Right lobe of liver (tissue), 4 donors: ENCODE measurements around the gene LMBRD1.

Experiments
- POLR2A ChIP-seq: fragments of 450-650 bp; IDR thresholded peaks from one replicate; pipeline ENCODE4 v1.6.1; 2017; ENCODE audit warnings: antibody characterized with exemption, mild to moderate bottlenecking
- TF ChIP-seq, protein P1 (sequence below), 4 donors: fragments of 200-600 bp in 3 of 4; fragments of 450-650 bp in 1 of 4; IDR thresholded peaks; one replicate each; pipeline versions ENCODE4 v1.5.1 to v1.8.0; 2016 to 2022; ENCODE audit warnings: antibody characterized with exemption in 4 of 4, mild to moderate bottlenecking in 2 of 4
- donor health status: DM: no; HTN: no; CAD: no.
- donor health status: DM: no; HTN: no; CAD: no.
- donor health status: DM: no; HTN: yes; CAD: no.

DNA sequence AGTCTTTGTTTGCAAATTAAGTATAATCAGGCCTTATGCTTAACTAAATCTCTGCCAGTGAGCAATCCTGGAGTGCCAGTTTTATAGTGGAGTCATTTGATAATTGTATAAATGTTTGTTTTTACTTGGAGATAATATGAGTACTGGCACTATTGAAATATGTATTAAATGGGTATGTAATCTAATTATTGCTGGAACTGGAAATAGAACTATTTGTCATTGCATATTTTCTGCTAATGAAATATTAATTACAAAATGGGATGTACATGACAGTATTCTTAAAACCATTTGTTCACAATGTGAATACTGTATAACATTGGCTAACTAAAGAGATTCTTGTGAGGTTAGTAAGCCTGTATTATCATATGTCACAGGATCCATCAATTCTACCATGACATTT, 20.5 kb upstream of the LMBRD1 start:
- TF ChIP-seq, protein P1, sequence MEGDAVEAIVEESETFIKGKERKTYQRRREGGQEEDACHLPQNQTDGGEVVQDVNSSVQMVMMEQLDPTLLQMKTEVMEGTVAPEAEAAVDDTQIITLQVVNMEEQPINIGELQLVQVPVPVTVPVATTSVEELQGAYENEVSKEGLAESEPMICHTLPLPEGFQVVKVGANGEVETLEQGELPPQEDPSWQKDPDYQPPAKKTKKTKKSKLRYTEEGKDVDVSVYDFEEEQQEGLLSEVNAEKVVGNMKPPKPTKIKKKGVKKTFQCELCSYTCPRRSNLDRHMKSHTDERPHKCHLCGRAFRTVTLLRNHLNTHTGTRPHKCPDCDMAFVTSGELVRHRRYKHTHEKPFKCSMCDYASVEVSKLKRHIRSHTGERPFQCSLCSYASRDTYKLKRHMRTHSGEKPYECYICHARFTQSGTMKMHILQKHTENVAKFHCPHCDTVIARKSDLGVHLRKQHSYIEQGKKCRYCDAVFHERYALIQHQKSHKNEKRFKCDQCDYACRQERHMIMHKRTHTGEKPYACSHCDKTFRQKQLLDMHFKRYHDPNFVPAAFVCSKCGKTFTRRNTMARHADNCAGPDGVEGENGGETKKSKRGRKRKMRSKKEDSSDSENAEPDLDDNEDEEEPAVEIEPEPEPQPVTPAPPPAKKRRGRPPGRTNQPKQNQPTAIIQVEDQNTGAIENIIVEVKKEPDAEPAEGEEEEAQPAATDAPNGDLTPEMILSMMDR (IDR thresholded peaks at IDR 0.05): no peak
- TF ChIP-seq POLR2A: no peak
